H1 (cell line): ENCODE data around the gene RPS28. TPM values are rescaled to one million over a fixed set of nuclear protein-coding genes. Genes with fewer than 3 reads are reported as not detected.
A peak's percentile ranks its signal among the peaks of the same experiment; 100 is the strongest.

Experiments
- CTCF ChIA-PET: fragments of 300-600 bp; sonication (Branson Sonifier 250); formaldehyde crosslinking; loops from one replicate; lab custom pipeline; 2021; ENCODE audit not compliant: partially characterized antibody; lab: Charles Lee
- POLR2A ChIA-PET: fragments of 300-600 bp; sonication (Branson Sonifier 250); formaldehyde crosslinking; loops from one replicate; lab custom pipeline; 2021; ENCODE audit warnings: inconsistent platforms; ENCODE audit not compliant: partially characterized antibody; lab: Charles Lee
- DNase-seq, 2 experiments: peaks; one replicate each; pipeline versions ENCODE4 v3.0.0 to v3.0.0-alpha.2; 2010 to 2022; ENCODE audit warnings: low spot score in 2 of 2, low read depth in 1 of 2, mixed read lengths in 1 of 2
- FAIRE-seq: peaks from 2 replicates; lab custom pipeline; 2011; peaks lifted over from hg19 to GRCh38; lab: Jason Lieb, UNC
- H2AFZ ChIP-seq: 2 replicates; pipeline ENCODE4 v1.8.1; 2012; ENCODE audit warnings: low read length, inconsistent platforms
- H2AK5ac ChIP-seq: 2 replicates; pipeline ENCODE4 v1.6.1; 2013; ENCODE audit warnings: low read depth, low read length
- H2BK120ac ChIP-seq: replicated peaks from 2 replicates; pipeline ENCODE3; 2013; ENCODE audit warnings: low read depth, low read length, inconsistent platforms
- H2BK12ac ChIP-seq: 2 replicates; pipeline ENCODE4 v1.6.1; 2013; ENCODE audit warnings: low read depth, low read length
- H2BK15ac ChIP-seq: 2 replicates; pipeline ENCODE4 v1.6.1; 2013; ENCODE audit warnings: low read length
- H2BK20ac ChIP-seq: 2 replicates; pipeline ENCODE4 v1.6.1; 2013; ENCODE audit warnings: low read length
- H2BK5ac ChIP-seq: 2 replicates; pipeline ENCODE4 v1.6.1; 2013; ENCODE audit warnings: low read depth, low read length
- H3K14ac ChIP-seq: 2 replicates; pipeline ENCODE4 v1.6.1; 2013; ENCODE audit warnings: inconsistent platforms; ENCODE audit not compliant: insufficient read length
- H3K18ac ChIP-seq: 2 replicates; pipeline ENCODE4 v1.6.1; 2013; ENCODE audit warnings: low read length; ENCODE audit errors: extremely low read depth
- H3K23ac ChIP-seq: 2 replicates; pipeline ENCODE4 v1.6.1; 2013; ENCODE audit warnings: inconsistent platforms; ENCODE audit not compliant: insufficient read length
- H3K23me2 ChIP-seq: 2 replicates; pipeline ENCODE4 v1.6.1; 2013; ENCODE audit warnings: low read depth, low read length
- H3K27ac ChIP-seq: 2 replicates; pipeline ENCODE4 v1.6.1; 2011; ENCODE audit warnings: low read depth, low read length, inconsistent platforms
- H3K27me3 ChIP-seq, 4 experiments: replicated peaks in 1 of 4; 1 replicate in 1 of 4; 2 replicates in 3 of 4; pipeline versions ENCODE4 v1.6.1 to v1.8.1; 2011 to 2013; ENCODE audit warnings: low read length in 3 of 4, mild to moderate bottlenecking in 3 of 4, inconsistent platforms in 2 of 4, mixed read lengths in 2 of 4, moderate library complexity in 1 of 4; ENCODE audit not compliant: control insufficient read depth in 3 of 4, insufficient read depth in 3 of 4; ENCODE audit errors: extremely low read depth in 1 of 4
- H3K36me3 ChIP-seq, 4 experiments: 2 replicates each; pipeline versions ENCODE4 v1.6.1 to v1.8.1; 2011 to 2013; ENCODE audit warnings: mild to moderate bottlenecking in 4 of 4, low read length in 3 of 4, moderate library complexity in 2 of 4, control low read depth in 1 of 4, inconsistent platforms in 1 of 4; ENCODE audit not compliant: insufficient read depth in 4 of 4, control insufficient read depth in 2 of 4
- H3K4ac ChIP-seq: replicated peaks from 2 replicates; pipeline ENCODE3; 2013; ENCODE audit warnings: low read length, low read depth, mixed read lengths, inconsistent platforms; ENCODE audit not compliant: insufficient read length
- H3K4me1 ChIP-seq, 4 experiments: replicated peaks in 1 of 4; 1 replicate in 1 of 4; 2 replicates in 3 of 4; pipeline versions ENCODE4 v1.6.1 to v1.8.1; 2011 to 2013; ENCODE audit warnings: low read length in 3 of 4, inconsistent platforms in 2 of 4, mixed read lengths in 1 of 4; ENCODE audit not compliant: insufficient read depth in 4 of 4, control insufficient read depth in 3 of 4
- H3K4me2 ChIP-seq, 2 experiments: 2 replicates each; pipeline versions ENCODE4 v1.6.1 to v1.8.1; 2011 to 2013; ENCODE audit warnings: low read depth in 2 of 2, low read length in 2 of 2, control low read depth in 1 of 2, inconsistent platforms in 1 of 2, mild to moderate bottlenecking in 1 of 2; ENCODE audit not compliant: insufficient read depth in 1 of 2
- H3K4me3 ChIP-seq, 4 experiments: fragments of 200-600, 300-600 bp in 1 of 4; sonication (generic), shearing (Covaris generic), sonication (Bioruptor Twin) in 1 of 4; 2 replicates each; pipeline versions ENCODE4 v1.5.1 to v1.8.1; 2011 to 2016; ENCODE audit warnings: low read length in 4 of 4, low read depth in 3 of 4, control low read depth in 2 of 4, inconsistent platforms in 2 of 4, mild to moderate bottlenecking in 2 of 4, mixed read lengths in 1 of 4, moderate library complexity in 1 of 4; ENCODE audit not compliant: insufficient read depth in 2 of 4; ENCODE audit errors: extremely low read depth in 1 of 4
- H3K56ac ChIP-seq: replicated peaks from 2 replicates; pipeline ENCODE3; 2013; ENCODE audit warnings: low read depth, mild to moderate bottlenecking, mixed read lengths, low read length, inconsistent platforms; ENCODE audit not compliant: insufficient read length
- H3K79me1 ChIP-seq: 2 replicates; pipeline ENCODE4 v1.6.1; 2013; ENCODE audit warnings: low read depth, low read length, control low read depth
- H3K79me2 ChIP-seq, 2 experiments: 2 replicates each; pipeline versions ENCODE4 v1.6.1 to v1.8.1; 2012 to 2013; ENCODE audit warnings: low read length in 2 of 2, mild to moderate bottlenecking in 2 of 2, inconsistent platforms in 1 of 2; ENCODE audit not compliant: insufficient read depth in 2 of 2, control insufficient read depth in 1 of 2
- H3K9ac ChIP-seq, 4 experiments: replicated peaks in 1 of 4; 1 replicate in 1 of 4; 2 replicates in 3 of 4; pipeline versions ENCODE4 v1.6.1 to v1.8.1; 2011 to 2013; ENCODE audit warnings: low read depth in 3 of 4, low read length in 3 of 4, control low read depth in 2 of 4, mild to moderate bottlenecking in 2 of 4, moderate library complexity in 2 of 4, inconsistent platforms in 1 of 4; ENCODE audit errors: extremely low read depth in 1 of 4
- H3K9me3 ChIP-seq, 2 experiments: 2 replicates each; pipeline versions ENCODE4 v1.6.1 to v1.8.1; 2012 to 2013; ENCODE audit warnings: mild to moderate bottlenecking in 2 of 2, moderate library complexity in 2 of 2, control low read depth in 1 of 2, inconsistent platforms in 1 of 2, low read depth in 1 of 2, low read length in 1 of 2, mixed read lengths in 1 of 2; ENCODE audit not compliant: insufficient read depth in 2 of 2
- H4K20me1 ChIP-seq, 2 experiments: replicated peaks in 1 of 2; 2 replicates each; pipeline versions ENCODE3 to v1.8.1; 2011 to 2013; ENCODE audit warnings: inconsistent platforms in 2 of 2, low read length in 2 of 2, mild to moderate bottlenecking in 1 of 2; ENCODE audit not compliant: insufficient read depth in 2 of 2, control insufficient read depth in 1 of 2
- H4K5ac ChIP-seq: 2 replicates; pipeline ENCODE4 v1.6.1; 2013; ENCODE audit warnings: low read length, low read depth, mixed read lengths, inconsistent platforms; ENCODE audit not compliant: insufficient read length
- H4K8ac ChIP-seq: 2 replicates; pipeline ENCODE4 v1.8.0; 2013; ENCODE audit warnings: mild to moderate bottlenecking, moderate library complexity, low read length, inconsistent platforms; ENCODE audit not compliant: insufficient read depth; ENCODE audit errors: extremely low read depth
- H4K91ac ChIP-seq: replicated peaks from 2 replicates; pipeline ENCODE3; 2013; ENCODE audit warnings: low read length, mixed read lengths, inconsistent platforms; ENCODE audit not compliant: insufficient read length
- BACH1 ChIP-seq: IDR thresholded peaks from 2 replicates; pipeline ENCODE4 v1.6.1; 2012; ENCODE audit warnings: low read length, improper control_type of control experiment
- BCL11A ChIP-seq, 2 experiments: IDR thresholded peaks; one replicate each; pipeline ENCODE4 v1.6.1; 2011; ENCODE audit warnings: low read depth in 2 of 2, low read length in 2 of 2, mild to moderate bottlenecking in 2 of 2
- BRCA1 ChIP-seq: IDR thresholded peaks from 2 replicates; pipeline ENCODE4 v1.6.1; 2012; ENCODE audit warnings: low read depth, low read length, improper control_type of control experiment
- CEBPB ChIP-seq: IDR thresholded peaks from 2 replicates; pipeline ENCODE4 v1.6.1; 2012; ENCODE audit warnings: low read depth, low read length
- CTBP2 ChIP-seq: IDR thresholded peaks from 2 replicates; pipeline ENCODE4 v1.7.0; 2011; ENCODE audit warnings: borderline replicate concordance, mild to moderate bottlenecking, moderate library complexity, mixed read lengths, low read length; ENCODE audit not compliant: insufficient read depth, insufficient read length
- GABPA ChIP-seq: IDR thresholded peaks from 2 replicates; pipeline ENCODE4 v1.6.1; 2011; ENCODE audit warnings: mild to moderate bottlenecking, low read length, moderate library complexity, borderline replicate concordance; ENCODE audit not compliant: insufficient read depth
- JUN ChIP-seq: IDR thresholded peaks from 2 replicates; pipeline ENCODE4 v1.6.1; 2011; ENCODE audit warnings: low read depth, mild to moderate bottlenecking, improper control_type of control experiment, low read length
- KDM1A ChIP-seq: fragments of 200-600, 300-600 bp; sonication (generic); IDR thresholded peaks from 2 replicates; pipeline ENCODE4 v1.7.1; 2016; ENCODE audit warnings: mild to moderate bottlenecking, low read length, borderline replicate concordance
- MAFK ChIP-seq: IDR thresholded peaks from 2 replicates; pipeline ENCODE4 v1.6.1; 2012; ENCODE audit warnings: low read depth, mild to moderate bottlenecking, improper control_type of control experiment, low read length
- RFX5 ChIP-seq: IDR thresholded peaks from 2 replicates; pipeline ENCODE4 v1.6.1; 2011; ENCODE audit warnings: low read depth, low read length, improper control_type of control experiment, borderline replicate concordance
- SP4 ChIP-seq: IDR thresholded peaks from 2 replicates; pipeline ENCODE4 v1.6.1; 2012; ENCODE audit warnings: low read length, inconsistent platforms
- TBP ChIP-seq: IDR thresholded peaks from 2 replicates; pipeline ENCODE4 v1.6.1; 2011; ENCODE audit warnings: low read depth, low read length, improper control_type of control experiment
- TEAD4 ChIP-seq: IDR thresholded peaks from 2 replicates; pipeline ENCODE4 v1.6.1; 2012; ENCODE audit warnings: low read depth, low read length, inconsistent platforms, mixed read lengths
- WGBS, 2 experiments: shearing (Covaris generic) in 1 of 2; methylation state at CpG; one replicate each; pipeline versions ENCODE4 v1.1.6 to v1.1.7; 2013 to 2015; ENCODE audit warnings: low lambda C conversion rate in 2 of 2, mixed read lengths in 2 of 2, inconsistent platforms in 1 of 2, low coverage in 1 of 2, missing lambda C conversion rate in 1 of 2; ENCODE audit not compliant: insufficient replicate concordance in 2 of 2, insufficient coverage in 1 of 2, insufficient read length in 1 of 2; ENCODE audit errors: extremely low coverage in 1 of 2, missing lambda C conversion rate in 1 of 2; 5-methylcytosine and 5-hydroxymethylcytosine counted together
- polyA plus RNA-seq, 7 experiments: library from polyadenylated mRNA; depleted of rRNA in 3 of 7; stranded (reverse) in 5 of 7; unstranded in 2 of 7; fragments of >200 nt in 5 of 7; fragments of 200-250 nt in 2 of 7; gene quantifications; 1 replicate in 5 of 7; 2 replicates in 1 of 7; 4 replicates in 1 of 7; pipeline versions ENCODE4 v1.2.1 to v1.2.3, GENCODE V29; 2011 to 2013; ENCODE audit warnings: missing spikeins in 2 of 7, mixed read lengths in 2 of 7
- total RNA-seq: library from RNA; stranded (reverse); fragmentation: NEBNext Ultra II Directional; extraction: Animal tissue kit (Norgen Biotek cat#: 25700); gene quantifications from 2 replicates; pipeline ENCODE4 v1.2.1, GENCODE V29; 2021

Gene RPS28
- total and polyA plus RNA-seq, 2 of the 8 experiments (the other 6 are each of a cell fraction or from before 2014, with no cell fraction given): 1,241 to 1,699 TPM

GRCh38 chr19:8367327-8368001 is 46.2 kb downstream of the RPS28 start:
- H4K91ac ChIP-seq: peak overlapping the region; percentile 82
- no peaks in the 10 kb centered on the region for H3K79me2 ChIP-seq
- no peak overlapping the region for H3K9ac ChIP-seq
- peak overlapping the region; percentile 38 to 54; a peak in 2 of 4 replicates for H3K4me2 ChIP-seq
- ChIA-PET POLR2A (interaction anchor here (0.7 to 9.2 kb wide), 10 partner anchors 10 to 36 kb away, joined by 3 to 71 read pairs (median 4); partner anchors contain the start of genes KANK3 and RAB11B), CTCF (interaction anchor here (0.6 to 6.0 kb wide), 8 partner anchors 8 to 97 kb away, joined by 3 to 45 read pairs (median 3); no protein-coding TSS in a partner anchor)
- peaks cover 18% of the 10 kb centered on the region; the same call in 1 of the 2 replicates for H3K23me2 ChIP-seq
- H4K5ac ChIP-seq: no peak overlapping the region
- H4K8ac ChIP-seq: peak overlapping the region; percentile 73
- H2BK20ac ChIP-seq: 0 out of 2 replicates have a peak overlapping the region, but pooled peaks have one; percentile 48
- no peak overlapping the region for H3K4ac ChIP-seq
- FAIRE-seq: no peak
- H4K20me1 ChIP-seq: no peaks in the 10 kb centered on the region
- no peaks in the 10 kb centered on the region for H3K36me3 ChIP-seq
- 57% methylated on average over 17 of the region's 23 CpGs; no CpG with 5 or more reads in 1 of the 2 experiments for WGBS, 2 experiments
- no peak overlapping the region for H2AFZ ChIP-seq
- no peaks in the 10 kb centered on the region for H3K9me3 ChIP-seq
- H2BK5ac ChIP-seq: peak overlapping the region; percentile 83; the same call in 1 of the 2 replicates
- H3K27me3 ChIP-seq: peaks cover 0 to 20% (median 16%) of the 10 kb centered on the region in 4 experiments; a peak in 6 of 7 replicates
- H2BK12ac ChIP-seq: peak overlapping the region; percentile 53; the same call in 1 of the 2 replicates
- H3K4me3 ChIP-seq: peak overlapping the region in 3 of 4 experiments; percentile 20 to 42 (median 26); a peak in 4 of 8 replicates
- 0 out of 2 replicates have a peak overlapping the region, but pooled peaks have one; percentile 83 for H2BK15ac ChIP-seq
- no peak overlapping the region for H2BK120ac ChIP-seq
- H3K27ac ChIP-seq: no peak overlapping the region
- peak; percentile 43 to 61 for DNase-seq
- peak overlapping the region; percentile 83 for H3K18ac ChIP-seq
- no peak overlapping the region for H3K56ac ChIP-seq
- no peak overlapping the region for H3K23ac ChIP-seq
- peaks cover 0 to 15% (median 8%) of the 10 kb centered on the region in 4 experiments; a peak in 6 of 7 replicates for H3K4me1 ChIP-seq
- no peak overlapping the region for H3K14ac ChIP-seq
- no peak overlapping the region for H2AK5ac ChIP-seq
- no peaks in the 10 kb centered on the region; the same call in 1 of the 2 replicates for H3K79me1 ChIP-seq
- TF ChIP-seq TEAD4: no peak
- no peak for TF ChIP-seq CTBP2
- TF ChIP-seq BCL11A (IDR thresholded peaks at IDR 0.05; ENCODE audit: low read depth in 2 of 2, low read length in 2 of 2): no peak
- no peak for TF ChIP-seq JUN
- TF ChIP-seq KDM1A: peak; percentile 8; the same call in 1 of the 2 replicates
- no peak for TF ChIP-seq BACH1
- TF ChIP-seq MAFK: no peak
- TF ChIP-seq TBP: no peak
- TF ChIP-seq GABPA: no peak
- TF ChIP-seq SP4: no peak
- no peak for TF ChIP-seq CEBPB
- TF ChIP-seq BRCA1: no peak
- no peak for TF ChIP-seq RFX5
